Loucy (cell line): ENCODE results near the gene DOC2B.

Experiments used
- H2AFZ ChIP-seq: fragments of 200-600 bp; sonication (generic); 2 replicates; pipeline ENCODE4 v1.6.0; 2016; ENCODE audit warnings: antibody characterized with exemption, mild to moderate bottlenecking, low read length, moderate library complexity
- H3F3A ChIP-seq: fragments of 200-600 bp; 2 replicates; pipeline ENCODE4 v1.6.0; 2016; ENCODE audit warnings: antibody characterized with exemption, low read depth, mild to moderate bottlenecking
- H3K27me3 ChIP-seq: fragments of 200-600 bp; sonication (generic); 2 replicates; pipeline ENCODE4 v1.6.1; 2014; ENCODE audit warnings: low read length, mild to moderate bottlenecking; ENCODE audit not compliant: insufficient read depth, poor library complexity, severe bottlenecking
- H3K36me3 ChIP-seq: fragments of 200-600 bp; sonication (generic); 2 replicates; pipeline ENCODE4 v1.6.1; 2016; ENCODE audit warnings: low read length; ENCODE audit not compliant: insufficient read depth
- H3K4me1 ChIP-seq: fragments of 200-600 bp; sonication (generic); 2 replicates; pipeline ENCODE4 v1.5.1; 2014; ENCODE audit warnings: low read length, mild to moderate bottlenecking; ENCODE audit not compliant: insufficient read depth, poor library complexity, severe bottlenecking
- H3K4me2 ChIP-seq: fragments of 200-600 bp; sonication (generic); 2 replicates; pipeline ENCODE4 v1.6.0; 2014; ENCODE audit warnings: antibody characterized with exemption, low read length, low read depth, mild to moderate bottlenecking; ENCODE audit not compliant: poor library complexity, severe bottlenecking
- H3K4me3 ChIP-seq: fragments of 200-600 bp; sonication (generic); 2 replicates; pipeline ENCODE4 v1.5.1; 2014; ENCODE audit warnings: low read length, mild to moderate bottlenecking, mixed read lengths; ENCODE audit not compliant: poor library complexity, severe bottlenecking
- H3K79me2 ChIP-seq: fragments of 200-600 bp; sonication (generic); 2 replicates; pipeline ENCODE4 v1.6.1; 2014; ENCODE audit warnings: low read length; ENCODE audit not compliant: insufficient read depth
- H3K9ac ChIP-seq: fragments of 200-600 bp; sonication (generic); 2 replicates; pipeline ENCODE4 v1.6.0; 2014; ENCODE audit warnings: mild to moderate bottlenecking, low read depth, low read length, moderate library complexity; ENCODE audit not compliant: poor library complexity, severe bottlenecking
- H3K9me2 ChIP-seq: fragments of 200-600 bp; sonication (generic); replicated peaks from 2 replicates; pipeline ENCODE4 v1.6.1; 2016; ENCODE audit warnings: low read depth, low read length, mixed read lengths
- H3K9me3 ChIP-seq: fragments of 200-600 bp; sonication (generic); 2 replicates; pipeline ENCODE4 v1.6.1; 2014; ENCODE audit warnings: mild to moderate bottlenecking, antibody characterized with exemption, low read length, low read depth; ENCODE audit not compliant: insufficient read depth
- H4K20me1 ChIP-seq: fragments of 200-600 bp; sonication (generic); 2 replicates; pipeline ENCODE4 v1.6.0; 2014; ENCODE audit warnings: antibody characterized with exemption, low read length, mild to moderate bottlenecking; ENCODE audit not compliant: insufficient read depth, poor library complexity, severe bottlenecking
- EZH2phosphoT487 ChIP-seq: fragments of 200-600 bp; IDR thresholded peaks from 2 replicates; pipeline ENCODE4 v1.6.1; 2018; ENCODE audit warnings: antibody characterized with exemption, mild to moderate bottlenecking, moderate library complexity, borderline replicate concordance
- TF ChIP-seq, protein P1 (sequence below): fragments of 200-600 bp; sonication (generic); conservative IDR thresholded peaks from 2 replicates; pipeline ENCODE4 v1.5.1; 2014; ENCODE audit warnings: mild to moderate bottlenecking, antibody characterized with exemption, low read length

Gene DOC2B

DNA sequence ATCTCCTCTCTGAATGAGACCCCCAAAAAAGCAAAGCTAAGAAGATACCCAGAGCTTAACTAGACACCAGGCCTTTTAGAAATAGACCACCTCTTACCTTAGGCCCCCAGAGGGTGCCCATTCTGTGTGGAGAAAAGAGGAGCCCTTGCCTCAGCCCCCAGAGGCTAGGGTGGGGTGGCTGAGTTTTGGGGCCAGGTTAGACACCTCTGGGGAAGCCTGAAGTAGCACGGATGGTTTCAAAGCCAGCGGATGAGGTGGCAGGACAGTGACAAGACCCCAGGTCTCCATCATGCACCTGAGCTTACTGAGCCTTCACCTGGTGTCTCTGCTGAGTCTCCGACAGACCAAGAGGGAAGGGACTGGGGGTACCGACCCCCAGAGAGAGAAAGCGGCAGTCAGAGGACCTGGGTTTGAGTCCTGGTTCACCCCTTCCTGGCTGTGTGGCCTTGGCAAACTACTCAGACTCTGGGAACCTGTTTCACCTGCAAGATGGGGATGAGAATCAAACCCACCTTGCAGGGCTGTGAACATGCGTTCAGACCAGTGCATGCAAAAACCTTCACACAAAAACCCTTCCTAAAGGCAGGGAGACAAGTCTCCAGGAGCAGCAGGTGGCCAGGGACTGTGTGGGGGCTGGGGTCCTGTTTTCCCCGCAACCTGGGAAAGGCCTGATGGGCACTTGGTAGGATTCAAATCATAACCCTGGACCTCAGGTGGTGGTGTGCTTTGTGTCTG, 36.3 kb downstream of the DOC2B start:
- no peak overlapping the region for H2AFZ ChIP-seq

GRCh38 chr17:143785-144281, 37.6 kb downstream of the DOC2B start:
- Histone ChIP-seq H3K9me3 (no peaks in the 10 kb centered on the region), H3K79me2 (no peaks in the 10 kb centered on the region), H3K27me3 (no peaks in the 10 kb centered on the region), H3K9me2 (no peaks in the 10 kb centered on the region), H2AFZ (no peak overlapping the region), H4K20me1 (no peaks in the 10 kb centered on the region), H3K9ac (no peak overlapping the region), H3K4me2 (peak overlapping the region; percentile 15), H3K36me3 (no peaks in the 10 kb centered on the region), H3K4me3 (no peak overlapping the region), H3K4me1 (no peaks in the 10 kb centered on the region), H3F3A (no peaks in the 10 kb centered on the region)
- TF ChIP-seq EZH2phosphoT487, result no peak
- TF ChIP-seq, protein P1, sequence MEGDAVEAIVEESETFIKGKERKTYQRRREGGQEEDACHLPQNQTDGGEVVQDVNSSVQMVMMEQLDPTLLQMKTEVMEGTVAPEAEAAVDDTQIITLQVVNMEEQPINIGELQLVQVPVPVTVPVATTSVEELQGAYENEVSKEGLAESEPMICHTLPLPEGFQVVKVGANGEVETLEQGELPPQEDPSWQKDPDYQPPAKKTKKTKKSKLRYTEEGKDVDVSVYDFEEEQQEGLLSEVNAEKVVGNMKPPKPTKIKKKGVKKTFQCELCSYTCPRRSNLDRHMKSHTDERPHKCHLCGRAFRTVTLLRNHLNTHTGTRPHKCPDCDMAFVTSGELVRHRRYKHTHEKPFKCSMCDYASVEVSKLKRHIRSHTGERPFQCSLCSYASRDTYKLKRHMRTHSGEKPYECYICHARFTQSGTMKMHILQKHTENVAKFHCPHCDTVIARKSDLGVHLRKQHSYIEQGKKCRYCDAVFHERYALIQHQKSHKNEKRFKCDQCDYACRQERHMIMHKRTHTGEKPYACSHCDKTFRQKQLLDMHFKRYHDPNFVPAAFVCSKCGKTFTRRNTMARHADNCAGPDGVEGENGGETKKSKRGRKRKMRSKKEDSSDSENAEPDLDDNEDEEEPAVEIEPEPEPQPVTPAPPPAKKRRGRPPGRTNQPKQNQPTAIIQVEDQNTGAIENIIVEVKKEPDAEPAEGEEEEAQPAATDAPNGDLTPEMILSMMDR, result peak; percentile 66

More for the DNA sequence above, 36.3 kb downstream of the DOC2B start:
- Histone ChIP-seq H3K9me2 (no peaks in the 10 kb centered on the region), H3K9me3 (no peaks in the 10 kb centered on the region), H3K36me3 (no peaks in the 10 kb centered on the region), H4K20me1 (no peaks in the 10 kb centered on the region), H3K79me2 (no peaks in the 10 kb centered on the region), H3K9ac (no peak overlapping the region), H3F3A (no peaks in the 10 kb centered on the region), H3K4me3 (no peak overlapping the region), H3K4me2 (no peak overlapping the region), H3K27me3 (no peaks in the 10 kb centered on the region), H3K4me1 (no peaks in the 10 kb centered on the region)
- TF ChIP-seq, protein P1, result no peak
- no peak for TF ChIP-seq EZH2phosphoT487

GRCh38 chr17:142876-143784, 38.3 kb downstream of the DOC2B start:
- TF ChIP-seq, protein P1, result no peak
- no peak for TF ChIP-seq EZH2phosphoT487
- Histone ChIP-seq H3K4me1 (no peaks in the 10 kb centered on the region), H3K36me3 (no peaks in the 10 kb centered on the region), H3K9ac (no peak overlapping the region), H3K79me2 (no peaks in the 10 kb centered on the region), H3K4me3 (no peak overlapping the region), H2AFZ (no peak overlapping the region), H3K9me3 (no peaks in the 10 kb centered on the region), H3F3A (no peaks in the 10 kb centered on the region), H3K9me2 (no peaks in the 10 kb centered on the region), H3K4me2 (peak overlapping the region; percentile 15), H3K27me3 (no peaks in the 10 kb centered on the region), H4K20me1 (no peaks in the 10 kb centered on the region)
